WTC11 (cell line): ENCODE results near the gene MFAP1. TPM values are rescaled to one million over a fixed set of nuclear protein-coding genes. Genes with fewer than 3 reads are reported as not detected.

Source experiments
- ATF2 ChIP-seq: sonication (generic); formaldehyde crosslinking; IDR thresholded peaks from 2 replicates; pipeline ENCODE4 v1.8.1; 2022; ENCODE audit warnings: low read depth, missing genetic modification reagents, borderline replicate concordance
- CDX4 ChIP-seq: fragments of 250-450 bp; sonication (Bioruptor Pico); IDR thresholded peaks from 2 replicates; pipeline ENCODE4 v1.9.0; 2021; ENCODE audit warnings: moderate library complexity, mild to moderate bottlenecking, inconsistent platforms, borderline replicate concordance
- CTCF ChIP-seq: fragments of 200-600 bp; IDR thresholded peaks from 2 replicates; pipeline ENCODE4 v1.8.0; 2022; ENCODE audit warnings: antibody characterized with exemption
- KAT7 ChIP-seq: sonication (generic); formaldehyde crosslinking; IDR thresholded peaks from 2 replicates; pipeline ENCODE4 v1.8.1; 2023; ENCODE audit warnings: missing genetic modification reagents, mild to moderate bottlenecking, borderline replicate concordance
- MXD4 ChIP-seq: fragments of 250-450 bp; sonication (Bioruptor Pico); IDR thresholded peaks from 2 replicates; pipeline ENCODE4 v1.8.0; 2021; ENCODE audit warnings: mild to moderate bottlenecking, moderate library complexity, borderline replicate concordance
- MYBL2 ChIP-seq: sonication (generic); formaldehyde crosslinking; IDR thresholded peaks from 2 replicates; pipeline ENCODE4 v1.8.1; 2023; ENCODE audit warnings: mild to moderate bottlenecking, moderate library complexity, missing genetic modification reagents
- NFATC4 ChIP-seq: fragments of 250-450 bp; sonication (Bioruptor Pico); IDR thresholded peaks from 2 replicates; pipeline ENCODE4 v1.9.0; 2021; ENCODE audit warnings: mild to moderate bottlenecking
- NFYB ChIP-seq: sonication (generic); formaldehyde crosslinking; conservative IDR thresholded peaks from 2 replicates; pipeline ENCODE4 v1.8.0; 2022; ENCODE audit warnings: low read depth, missing genetic modification reagents
- RELA ChIP-seq: sonication (generic); formaldehyde crosslinking; IDR thresholded peaks from 2 replicates; pipeline ENCODE4 v1.8.1; 2022; ENCODE audit warnings: missing genetic modification reagents, mild to moderate bottlenecking, borderline replicate concordance
- SMAD3 ChIP-seq: sonication (generic); formaldehyde crosslinking; IDR thresholded peaks from 2 replicates; pipeline ENCODE4 v1.8.0; 2022; ENCODE audit warnings: missing genetic modification reagents, mild to moderate bottlenecking, borderline replicate concordance
- ZNF138 ChIP-seq: sonication (generic); formaldehyde crosslinking; conservative IDR thresholded peaks from 2 replicates; pipeline ENCODE4 v1.8.1; 2022; ENCODE audit warnings: mild to moderate bottlenecking, moderate library complexity, missing genetic modification reagents
- ZNF416 ChIP-seq: fragments of 250-450 bp; sonication (Bioruptor Pico); IDR thresholded peaks from 2 replicates; pipeline ENCODE4 v1.9.0; 2021; ENCODE audit warnings: mild to moderate bottlenecking, inconsistent platforms
- ZNF423 ChIP-seq: fragments of 250-450 bp; sonication (Bioruptor Pico); IDR thresholded peaks from 2 replicates; pipeline ENCODE4 v2.1.2; 2022; ENCODE audit warnings: mild to moderate bottlenecking, moderate library complexity
- total RNA-seq: library from RNA; stranded (reverse); gene quantifications from 3 replicates; pipeline ENCODE4 v1.2.3, GENCODE V29; 2021
- TF ChIP-seq, protein P1 (sequence below): sonication (generic); formaldehyde crosslinking; IDR thresholded peaks from 2 replicates; pipeline ENCODE4 v1.8.1; 2023; ENCODE audit warnings: mild to moderate bottlenecking, missing genetic modification reagents, borderline replicate concordance
- TF ChIP-seq, protein P2 (sequence below): sonication (generic); formaldehyde crosslinking; IDR thresholded peaks from 2 replicates; pipeline ENCODE4 v1.8.1; 2023; ENCODE audit warnings: mild to moderate bottlenecking, missing genetic modification reagents
- TF ChIP-seq, protein P3 (sequence below): sonication (generic); formaldehyde crosslinking; IDR thresholded peaks from 2 replicates; pipeline ENCODE4 v1.8.1; 2023; ENCODE audit warnings: mild to moderate bottlenecking, missing genetic modification reagents, moderate library complexity
- TF ChIP-seq, protein P4 (sequence below): fragments of 250-450 bp; sonication (Bioruptor Pico); conservative IDR thresholded peaks from 2 replicates; pipeline ENCODE4 v1.9.0; 2021; ENCODE audit warnings: mild to moderate bottlenecking
- TF ChIP-seq, protein P5 (sequence below): sonication (generic); formaldehyde crosslinking; IDR thresholded peaks from 2 replicates; pipeline ENCODE4 v1.8.1; 2023; ENCODE audit warnings: mild to moderate bottlenecking, moderate library complexity, missing genetic modification reagents
- TF ChIP-seq, protein P6 (sequence below): sonication (generic); formaldehyde crosslinking; conservative IDR thresholded peaks from 2 replicates; pipeline ENCODE4 v1.8.1; 2023; ENCODE audit warnings: mild to moderate bottlenecking, low read depth, missing genetic modification reagents, moderate library complexity
- TF ChIP-seq, protein P7 (sequence below): sonication (generic); formaldehyde crosslinking; IDR thresholded peaks from 2 replicates; pipeline ENCODE4 v1.8.0; 2022; ENCODE audit warnings: mild to moderate bottlenecking, missing genetic modification reagents

The MFAP1 gene
- total RNA-seq, 1 experiment from 2014 or later: 32.4 TPM

- TF ChIP-seq, protein P1, sequence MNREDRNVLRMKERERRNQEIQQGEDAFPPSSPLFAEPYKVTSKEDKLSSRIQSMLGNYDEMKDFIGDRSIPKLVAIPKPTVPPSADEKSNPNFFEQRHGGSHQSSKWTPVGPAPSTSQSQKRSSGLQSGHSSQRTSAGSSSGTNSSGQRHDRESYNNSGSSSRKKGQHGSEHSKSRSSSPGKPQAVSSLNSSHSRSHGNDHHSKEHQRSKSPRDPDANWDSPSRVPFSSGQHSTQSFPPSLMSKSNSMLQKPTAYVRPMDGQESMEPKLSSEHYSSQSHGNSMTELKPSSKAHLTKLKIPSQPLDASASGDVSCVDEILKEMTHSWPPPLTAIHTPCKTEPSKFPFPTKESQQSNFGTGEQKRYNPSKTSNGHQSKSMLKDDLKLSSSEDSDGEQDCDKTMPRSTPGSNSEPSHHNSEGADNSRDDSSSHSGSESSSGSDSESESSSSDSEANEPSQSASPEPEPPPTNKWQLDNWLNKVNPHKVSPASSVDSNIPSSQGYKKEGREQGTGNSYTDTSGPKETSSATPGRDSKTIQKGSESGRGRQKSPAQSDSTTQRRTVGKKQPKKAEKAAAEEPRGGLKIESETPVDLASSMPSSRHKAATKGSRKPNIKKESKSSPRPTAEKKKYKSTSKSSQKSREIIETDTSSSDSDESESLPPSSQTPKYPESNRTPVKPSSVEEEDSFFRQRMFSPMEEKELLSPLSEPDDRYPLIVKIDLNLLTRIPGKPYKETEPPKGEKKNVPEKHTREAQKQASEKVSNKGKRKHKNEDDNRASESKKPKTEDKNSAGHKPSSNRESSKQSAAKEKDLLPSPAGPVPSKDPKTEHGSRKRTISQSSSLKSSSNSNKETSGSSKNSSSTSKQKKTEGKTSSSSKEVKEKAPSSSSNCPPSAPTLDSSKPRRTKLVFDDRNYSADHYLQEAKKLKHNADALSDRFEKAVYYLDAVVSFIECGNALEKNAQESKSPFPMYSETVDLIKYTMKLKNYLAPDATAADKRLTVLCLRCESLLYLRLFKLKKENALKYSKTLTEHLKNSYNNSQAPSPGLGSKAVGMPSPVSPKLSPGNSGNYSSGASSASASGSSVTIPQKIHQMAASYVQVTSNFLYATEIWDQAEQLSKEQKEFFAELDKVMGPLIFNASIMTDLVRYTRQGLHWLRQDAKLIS (CRISPR knock-in tag): no peak
- no peak for TF ChIP-seq ZNF138 (CRISPR knock-in tag)
- TF ChIP-seq RELA (CRISPR knock-in tag): no peak
- TF ChIP-seq NFATC4 (CRISPR knock-in tag): no peak
- no peak for TF ChIP-seq KAT7 (CRISPR knock-in tag)
- TF ChIP-seq SMAD3 (CRISPR knock-in tag): peak; percentile 68; the same call in 1 of the 2 replicates
- TF ChIP-seq MYBL2: 0 out of 2 replicates have a peak, but pooled peaks have one; percentile 35
- TF ChIP-seq CTCF: no peak
- peak; percentile 72 for TF ChIP-seq NFYB
- no peak for TF ChIP-seq CDX4
- TF ChIP-seq, protein P2, sequence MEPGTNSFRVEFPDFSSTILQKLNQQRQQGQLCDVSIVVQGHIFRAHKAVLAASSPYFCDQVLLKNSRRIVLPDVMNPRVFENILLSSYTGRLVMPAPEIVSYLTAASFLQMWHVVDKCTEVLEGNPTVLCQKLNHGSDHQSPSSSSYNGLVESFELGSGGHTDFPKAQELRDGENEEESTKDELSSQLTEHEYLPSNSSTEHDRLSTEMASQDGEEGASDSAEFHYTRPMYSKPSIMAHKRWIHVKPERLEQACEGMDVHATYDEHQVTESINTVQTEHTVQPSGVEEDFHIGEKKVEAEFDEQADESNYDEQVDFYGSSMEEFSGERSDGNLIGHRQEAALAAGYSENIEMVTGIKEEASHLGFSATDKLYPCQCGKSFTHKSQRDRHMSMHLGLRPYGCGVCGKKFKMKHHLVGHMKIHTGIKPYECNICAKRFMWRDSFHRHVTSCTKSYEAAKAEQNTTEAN (CRISPR knock-in tag): 0 out of 2 replicates have a peak, but pooled peaks have one; percentile 54
- no peak for TF ChIP-seq ZNF423 (CRISPR knock-in tag)
- TF ChIP-seq ATF2 (CRISPR knock-in tag): no peak
- TF ChIP-seq, protein P3, sequence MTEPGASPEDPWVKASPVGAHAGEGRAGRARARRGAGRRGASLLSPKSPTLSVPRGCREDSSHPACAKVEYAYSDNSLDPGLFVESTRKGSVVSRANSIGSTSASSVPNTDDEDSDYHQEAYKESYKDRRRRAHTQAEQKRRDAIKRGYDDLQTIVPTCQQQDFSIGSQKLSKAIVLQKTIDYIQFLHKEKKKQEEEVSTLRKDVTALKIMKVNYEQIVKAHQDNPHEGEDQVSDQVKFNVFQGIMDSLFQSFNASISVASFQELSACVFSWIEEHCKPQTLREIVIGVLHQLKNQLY (CRISPR knock-in tag): no peak
- TF ChIP-seq, protein P4, sequence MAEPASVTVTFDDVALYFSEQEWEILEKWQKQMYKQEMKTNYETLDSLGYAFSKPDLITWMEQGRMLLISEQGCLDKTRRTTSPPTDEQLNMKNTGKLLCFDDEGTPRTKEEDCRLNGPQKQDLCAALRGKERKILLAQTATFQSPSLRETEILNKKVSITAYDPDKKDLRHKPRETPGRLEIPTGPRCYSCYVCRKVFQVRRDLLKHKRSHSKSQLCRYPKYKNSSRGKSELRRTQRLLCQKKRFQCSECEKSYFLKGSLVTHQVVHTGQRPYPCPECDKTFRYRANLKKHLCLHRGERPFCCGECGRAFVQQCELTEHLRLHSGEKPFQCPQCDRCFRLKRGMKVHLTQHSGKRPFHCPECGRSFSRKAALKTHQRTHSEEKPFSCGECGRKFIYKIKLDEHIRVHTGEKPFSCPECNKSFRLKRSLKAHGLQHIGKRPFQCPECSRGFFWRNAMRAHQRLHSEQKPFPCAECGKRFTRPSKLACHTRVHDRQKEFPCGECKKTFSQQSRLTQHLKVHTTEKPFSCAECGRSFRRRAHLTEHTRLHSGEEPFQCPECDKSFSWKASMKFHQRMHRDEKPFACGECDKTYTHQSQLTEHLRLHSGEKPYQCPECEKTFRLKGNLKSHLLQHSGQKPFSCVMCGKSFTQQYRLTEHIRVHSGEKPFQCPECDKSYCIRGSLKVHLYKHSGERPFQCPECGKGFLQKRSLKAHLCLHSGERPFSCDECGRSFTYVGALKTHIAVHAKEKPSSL (CRISPR knock-in tag): no peak
- TF ChIP-seq, protein P5, sequence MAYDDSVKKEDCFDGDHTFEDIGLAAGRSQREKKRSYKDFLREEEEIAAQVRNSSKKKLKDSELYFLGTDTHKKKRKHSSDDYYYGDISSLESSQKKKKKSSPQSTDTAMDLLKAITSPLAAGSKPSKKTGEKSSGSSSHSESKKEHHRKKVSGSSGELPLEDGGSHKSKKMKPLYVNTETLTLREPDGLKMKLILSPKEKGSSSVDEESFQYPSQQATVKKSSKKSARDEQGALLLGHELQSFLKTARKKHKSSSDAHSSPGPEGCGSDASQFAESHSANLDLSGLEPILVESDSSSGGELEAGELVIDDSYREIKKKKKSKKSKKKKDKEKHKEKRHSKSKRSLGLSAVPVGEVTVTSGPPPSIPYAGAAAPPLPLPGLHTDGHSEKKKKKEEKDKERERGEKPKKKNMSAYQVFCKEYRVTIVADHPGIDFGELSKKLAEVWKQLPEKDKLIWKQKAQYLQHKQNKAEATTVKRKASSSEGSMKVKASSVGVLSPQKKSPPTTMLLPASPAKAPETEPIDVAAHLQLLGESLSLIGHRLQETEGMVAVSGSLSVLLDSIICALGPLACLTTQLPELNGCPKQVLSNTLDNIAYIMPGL (CRISPR knock-in tag): no peak
- TF ChIP-seq, protein P6, sequence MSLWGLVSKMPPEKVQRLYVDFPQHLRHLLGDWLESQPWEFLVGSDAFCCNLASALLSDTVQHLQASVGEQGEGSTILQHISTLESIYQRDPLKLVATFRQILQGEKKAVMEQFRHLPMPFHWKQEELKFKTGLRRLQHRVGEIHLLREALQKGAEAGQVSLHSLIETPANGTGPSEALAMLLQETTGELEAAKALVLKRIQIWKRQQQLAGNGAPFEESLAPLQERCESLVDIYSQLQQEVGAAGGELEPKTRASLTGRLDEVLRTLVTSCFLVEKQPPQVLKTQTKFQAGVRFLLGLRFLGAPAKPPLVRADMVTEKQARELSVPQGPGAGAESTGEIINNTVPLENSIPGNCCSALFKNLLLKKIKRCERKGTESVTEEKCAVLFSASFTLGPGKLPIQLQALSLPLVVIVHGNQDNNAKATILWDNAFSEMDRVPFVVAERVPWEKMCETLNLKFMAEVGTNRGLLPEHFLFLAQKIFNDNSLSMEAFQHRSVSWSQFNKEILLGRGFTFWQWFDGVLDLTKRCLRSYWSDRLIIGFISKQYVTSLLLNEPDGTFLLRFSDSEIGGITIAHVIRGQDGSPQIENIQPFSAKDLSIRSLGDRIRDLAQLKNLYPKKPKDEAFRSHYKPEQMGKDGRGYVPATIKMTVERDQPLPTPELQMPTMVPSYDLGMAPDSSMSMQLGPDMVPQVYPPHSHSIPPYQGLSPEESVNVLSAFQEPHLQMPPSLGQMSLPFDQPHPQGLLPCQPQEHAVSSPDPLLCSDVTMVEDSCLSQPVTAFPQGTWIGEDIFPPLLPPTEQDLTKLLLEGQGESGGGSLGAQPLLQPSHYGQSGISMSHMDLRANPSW (CRISPR knock-in tag): no peak
- TF ChIP-seq ZNF416 (CRISPR knock-in tag): no peak
- TF ChIP-seq MXD4 (CRISPR knock-in tag): no peak
- TF ChIP-seq, protein P7, sequence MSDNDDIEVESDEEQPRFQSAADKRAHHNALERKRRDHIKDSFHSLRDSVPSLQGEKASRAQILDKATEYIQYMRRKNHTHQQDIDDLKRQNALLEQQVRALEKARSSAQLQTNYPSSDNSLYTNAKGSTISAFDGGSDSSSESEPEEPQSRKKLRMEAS (CRISPR knock-in tag): peak; percentile 89
These were observed 32.3 kb downstream of the MFAP1 start, which contains the start of gene SERF2 (continued) for GRCh38 chr15:43791993-43792760.
